ENCODE data around the gene OR8D1. TPM values are rescaled to one million over a fixed set of nuclear protein-coding genes. Genes with fewer than 3 reads are reported as not detected.

The OR8D1 gene
- total and polyA plus RNA-seq, 2 of the 8 experiments (the other 6 are each of a cell fraction or from before 2014, with no cell fraction given) = not detected

DNA sequence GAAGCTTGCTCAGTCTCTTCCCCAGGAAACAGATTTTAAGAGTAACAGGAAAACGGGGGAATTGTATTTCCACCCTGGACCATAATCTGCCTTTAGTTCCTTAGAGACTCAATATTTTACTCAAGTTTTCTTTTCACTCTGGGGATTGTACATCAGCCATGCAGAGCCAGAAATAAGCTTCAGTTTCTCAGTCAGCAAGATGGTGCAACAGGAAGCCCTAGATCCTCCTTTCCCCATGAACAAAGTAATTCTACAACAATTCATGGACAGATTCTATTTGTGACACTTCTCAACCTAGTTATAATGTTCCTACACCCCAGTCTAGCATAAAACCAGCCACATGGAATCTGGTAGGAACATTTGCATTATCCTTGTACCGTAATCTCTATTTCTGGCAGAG is 45.8 kb upstream of the OR8D1 start:
- Histone ChIP-seq H3K9me3 (ENCODE audit: insufficient read depth in 2 of 2, low read depth in 1 of 2, low read length in 1 of 2) (no peaks in the 10 kb centered on the region), H2BK20ac (ENCODE audit: low read length) (no peak overlapping the region), H3K23ac (ENCODE audit: insufficient read length) (no peak overlapping the region), H4K20me1 (replicated peaks in 1 of 2; ENCODE audit: control insufficient read depth in 1 of 2, insufficient read depth in 2 of 2, low read length in 2 of 2) (no peaks in the 10 kb centered on the region), H3K56ac (replicated peaks; ENCODE audit: insufficient read length, low read depth, low read length) (no peak overlapping the region), H4K5ac (ENCODE audit: insufficient read length, low read depth, low read length) (no peak overlapping the region), H3K36me3 (ENCODE audit: control insufficient read depth in 2 of 4, insufficient read depth in 4 of 4, low read length in 3 of 4) (no peaks in the 10 kb centered on the region), H3K4ac (replicated peaks; ENCODE audit: insufficient read length, low read depth, low read length) (no peak overlapping the region), H2BK5ac (ENCODE audit: low read depth, low read length) (no peak overlapping the region), H2BK120ac (replicated peaks; ENCODE audit: low read depth, low read length) (no peak overlapping the region), H3K4me1 (replicated peaks in 1 of 4; ENCODE audit: control insufficient read depth in 3 of 4, insufficient read depth in 4 of 4, low read length in 3 of 4) (no peaks in the 10 kb centered on the region), H3K9ac (replicated peaks in 1 of 4; ENCODE audit: extremely low read depth in 1 of 4, low read depth in 3 of 4, low read length in 3 of 4) (no peak overlapping the region), H3K79me1 (ENCODE audit: low read depth, low read length) (no peaks in the 10 kb centered on the region), H3K14ac (ENCODE audit: insufficient read length) (no peak overlapping the region), H2BK15ac (ENCODE audit: low read length) (no peak overlapping the region), H3K4me3 (ENCODE audit: extremely low read depth in 1 of 4, insufficient read depth in 2 of 4, low read depth in 3 of 4, low read length in 4 of 4) (no peak overlapping the region), H2AFZ (ENCODE audit: low read length) (no peak overlapping the region), H4K8ac (ENCODE audit: extremely low read depth, insufficient read depth, low read length) (no peak overlapping the region), H3K4me2 (ENCODE audit: insufficient read depth in 1 of 2, low read depth in 2 of 2, low read length in 2 of 2) (no peak overlapping the region), H3K27ac (ENCODE audit: low read depth, low read length) (no peak overlapping the region), H3K23me2 (ENCODE audit: low read depth, low read length) (no peaks in the 10 kb centered on the region), H3K18ac (ENCODE audit: extremely low read depth, low read length) (no peak overlapping the region), H4K91ac (replicated peaks; ENCODE audit: insufficient read length, low read length) (no peak overlapping the region), H2BK12ac (ENCODE audit: low read depth, low read length) (no peak overlapping the region), H3K79me2 (ENCODE audit: control insufficient read depth in 1 of 2, insufficient read depth in 2 of 2, low read length in 2 of 2) (no peaks in the 10 kb centered on the region), H2AK5ac (ENCODE audit: low read depth, low read length) (no peak overlapping the region), H3K27me3 (replicated peaks in 1 of 4; ENCODE audit: control insufficient read depth in 3 of 4, extremely low read depth in 1 of 4, insufficient read depth in 3 of 4, low read length in 3 of 4) (no peaks in the 10 kb centered on the region)
- CTCF ChIA-PET (ENCODE audit: partially characterized antibody) = interaction anchor here (0.9 to 1.0 kb wide), 2 partner anchors 55 to 165 kb away, joined by 3 to 4 read pairs; no protein-coding TSS in a partner anchor
- POLR2A ChIA-PET (ENCODE audit: partially characterized antibody) = no interaction called here
- DNase-seq (ENCODE audit: low read depth in 1 of 2, low spot score in 2 of 2) (no peak), FAIRE-seq (no peak)
- TF ChIP-seq CHD2 (IDR thresholded peaks at IDR 0.05; ENCODE audit: low read length) (no peak), KDM4A (IDR thresholded peaks at IDR 0.05; ENCODE audit: low read depth, low read length, severe bottlenecking) (no peak), POLR2AphosphoS5 (IDR thresholded peaks at IDR 0.05; ENCODE audit: low read depth, low read length) (no peak), RBBP5 (IDR thresholded peaks at IDR 0.05; ENCODE audit: borderline replicate concordance, low read depth, low read length) (no peak), RNF2 (IDR thresholded peaks at IDR 0.05; ENCODE audit: borderline replicate concordance, low read depth, low read length, missing control alignments, poor library complexity, severe bottlenecking) (no peak), SIN3A (conservative IDR thresholded peaks at IDR 0.05 in 1 of 2, IDR thresholded peaks at IDR 0.05 in 1 of 2; ENCODE audit: low read depth in 1 of 2, low read length in 2 of 2) (no peak), SIX5 (IDR thresholded peaks at IDR 0.05; ENCODE audit: low read depth, low read length) (no peak), KDM1A (IDR thresholded peaks at IDR 0.05; ENCODE audit: borderline replicate concordance, low read length) (no peak), POLR2A (IDR thresholded peaks at IDR 0.05; ENCODE audit: control extremely low read depth in 1 of 2, low read depth in 2 of 2, low read length in 2 of 2) (no peak), MAX (IDR thresholded peaks at IDR 0.05) (no peak)
- WGBS, 2 experiments (ENCODE audit: extremely low coverage in 1 of 2, insufficient coverage in 1 of 2, insufficient read length in 1 of 2, insufficient replicate concordance in 2 of 2, low coverage in 1 of 2, low lambda C conversion rate in 2 of 2, missing lambda C conversion rate in 1 of 2) = 41% methylated on average over 2 of the region's 2 CpGs; no CpG with 5 or more reads in 1 of the 2 experiments
